ENCODE measurements around the gene BAG1. TPM values are rescaled to one million over a fixed set of nuclear protein-coding genes. Genes with fewer than 3 reads are reported as not detected.

Gene BAG1
- total RNA-seq, 1 donor from 2014 or later: 33.7 TPM

GRCh38 chr9:33222031-33222430 is 42.5 kb downstream of the BAG1 start:
- no peak for DNase-seq (ENCODE audit: low read depth)
- H3K4me3 ChIP-seq (ENCODE audit: low read depth, low read length): no peak overlapping the region
- TF ChIP-seq CTCF (conservative IDR thresholded peaks at IDR 0.05; ENCODE audit: low read depth, low read length): no peak

DNA sequence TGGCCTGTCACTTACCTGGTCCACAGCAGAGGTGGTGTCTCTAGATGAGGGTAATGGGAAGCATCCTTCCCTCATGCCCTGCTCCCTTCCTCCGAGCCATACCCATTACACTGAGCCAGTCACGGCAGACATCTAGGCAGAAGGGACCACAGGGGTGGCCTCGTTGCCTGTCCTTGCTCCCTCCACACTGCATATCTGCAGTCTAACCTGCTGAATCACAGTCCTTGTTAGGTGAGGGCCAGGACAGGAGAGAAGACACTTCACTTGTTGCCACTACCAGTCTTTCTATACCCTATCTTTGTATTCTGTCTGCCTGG is 43.0 kb downstream of the BAG1 start:
- H3K4me3 ChIP-seq (ENCODE audit: low read depth, low read length): no peak overlapping the region
- no peak for DNase-seq (ENCODE audit: low read depth)
- no peak for TF ChIP-seq CTCF (conservative IDR thresholded peaks at IDR 0.05; ENCODE audit: low read depth, low read length)

GRCh38 chr9:33220681-33221567 is 43.6 kb downstream of the BAG1 start:
- no peak for DNase-seq (ENCODE audit: low read depth)
- no peak overlapping the region for H3K4me3 ChIP-seq (ENCODE audit: low read depth, low read length)
- no peak for TF ChIP-seq CTCF (conservative IDR thresholded peaks at IDR 0.05; ENCODE audit: low read depth, low read length)

DNA sequence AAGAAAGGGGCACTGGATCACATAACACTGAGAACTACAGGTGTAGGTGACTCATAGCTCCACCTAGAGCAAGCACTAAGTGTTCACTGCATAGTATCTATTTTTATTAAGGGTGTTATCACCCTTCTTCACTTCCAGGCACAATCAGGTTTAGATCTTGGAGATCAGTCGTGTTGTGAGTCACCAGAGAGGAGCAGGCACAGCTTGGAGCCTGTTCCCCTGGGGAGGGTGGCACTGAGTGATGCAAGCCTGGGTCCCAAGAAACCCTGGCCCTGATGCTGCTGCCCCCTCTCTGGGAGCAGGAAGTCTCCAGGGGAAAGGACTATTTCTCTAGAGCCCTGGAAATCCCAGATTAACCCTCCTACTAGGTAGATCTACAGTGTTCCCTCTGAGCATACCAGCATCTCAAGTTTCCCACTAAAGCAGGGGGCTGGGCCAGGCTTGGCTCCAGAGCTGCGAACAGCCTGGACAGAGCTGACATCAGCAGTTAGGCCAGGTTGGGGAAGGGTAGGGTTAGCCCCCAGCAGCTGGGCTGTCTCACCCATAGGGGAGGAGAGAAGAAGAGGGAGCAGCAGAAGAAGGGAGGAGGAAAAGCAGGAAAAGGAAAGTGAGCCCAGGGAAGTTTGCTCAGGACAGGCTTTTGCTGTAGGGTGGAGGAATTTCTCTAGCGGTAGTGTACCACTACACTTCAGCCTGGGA is 52.7 kb downstream of the BAG1 start:
- TF ChIP-seq CTCF (conservative IDR thresholded peaks at IDR 0.05; ENCODE audit: low read depth, low read length): peak; percentile 4
- no peak overlapping the region for H3K4me3 ChIP-seq (ENCODE audit: low read depth, low read length)
- DNase-seq (ENCODE audit: low read depth): no peak

- no peak for TF ChIP-seq CTCF (conservative IDR thresholded peaks at IDR 0.05; ENCODE audit: low read depth, low read length)
- no peak for DNase-seq (ENCODE audit: low read depth)
- no peak overlapping the region for H3K4me3 ChIP-seq (ENCODE audit: low read depth, low read length)
Observed at GRCh38 chr9:33210006-33210715, 54.3 kb downstream of the BAG1 start.

DNA sequence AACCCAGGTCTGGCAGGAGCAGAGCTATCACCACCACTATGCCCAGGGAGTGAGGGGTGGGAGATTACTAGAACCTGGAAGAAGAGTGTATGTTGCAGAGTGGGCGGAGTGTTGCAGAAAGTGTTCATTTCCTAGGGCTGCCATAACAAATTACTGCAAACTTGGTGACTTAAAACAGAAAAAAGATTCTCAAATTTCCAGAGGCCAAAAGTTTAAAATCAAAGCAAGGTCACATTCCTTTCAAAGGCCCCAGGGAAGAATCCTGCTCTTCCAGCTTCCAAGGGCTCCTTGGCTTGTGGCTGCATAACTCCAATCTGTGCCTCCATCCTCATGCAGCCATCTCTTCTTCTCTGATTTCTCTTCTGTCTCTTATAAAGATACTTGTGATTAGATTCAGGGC is 55.1 kb downstream of the BAG1 start:
- no peak overlapping the region for H3K4me3 ChIP-seq (ENCODE audit: low read depth, low read length)
- TF ChIP-seq CTCF (conservative IDR thresholded peaks at IDR 0.05; ENCODE audit: low read depth, low read length): no peak
- DNase-seq (ENCODE audit: low read depth): no peak

All from epithelial cell of proximal tubule (primary cell).